HG02763 (cell line): ENCODE data around the gene LILRA6.
"Not testable (repeated sequence)": the region's sequence is repeated elsewhere in the genome, so short reads cannot be mapped to it uniquely, and the experiment has no call there.

Source experiments
- ATAC-seq: cut with Tn5 transposase; IDR thresholded peaks from one replicate; pipeline ENCODE4 v1.9.1; 2021; ENCODE audit warnings: mild to moderate bottlenecking, moderate library complexity; ENCODE audit not compliant: unreplicated experiment

The LILRA6 gene

DNA sequence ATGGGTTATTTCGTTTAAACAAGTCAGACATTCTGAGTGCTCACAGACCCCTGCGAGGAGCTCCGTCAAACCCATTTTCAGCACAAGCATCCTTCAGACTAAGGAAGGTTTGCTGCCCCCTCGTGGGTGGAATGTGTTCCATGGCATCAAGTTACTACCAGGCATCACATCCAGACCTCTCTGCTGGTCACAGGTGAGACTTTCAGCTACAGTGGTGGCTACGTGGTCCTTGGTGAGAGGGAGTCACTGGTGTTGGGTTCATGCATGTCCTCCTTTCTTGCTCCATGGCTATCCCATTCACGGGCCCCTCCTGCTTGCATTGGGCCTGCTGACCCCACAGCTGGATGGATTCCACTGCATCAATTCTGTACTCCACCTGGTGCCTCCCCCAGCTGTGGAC lies 23.5 kb upstream of the LILRA6 start:
- no peak for ATAC-seq

DNA sequence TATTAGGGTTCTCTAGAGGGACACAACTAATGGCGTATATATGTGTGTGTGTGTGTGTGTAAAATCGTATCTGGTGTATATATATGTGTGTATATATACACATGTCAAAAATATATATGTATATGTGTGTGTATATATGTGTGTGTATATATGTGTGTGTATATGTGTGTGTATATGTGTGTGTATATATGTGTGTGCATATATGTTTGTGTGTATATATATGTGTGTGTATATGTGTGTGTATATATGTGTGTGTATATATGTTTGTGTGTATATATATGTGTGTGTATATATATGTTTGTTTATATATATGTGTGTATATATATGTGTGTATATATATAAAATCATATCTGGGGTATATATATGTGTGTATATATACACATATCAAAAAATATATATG lies 19.9 kb upstream of the LILRA6 start:
- ATAC-seq, result no peak

GRCh38 chr19:54262066-54262465 lies 19.5 kb upstream of the LILRA6 start:
- no peak for ATAC-seq

DNA sequence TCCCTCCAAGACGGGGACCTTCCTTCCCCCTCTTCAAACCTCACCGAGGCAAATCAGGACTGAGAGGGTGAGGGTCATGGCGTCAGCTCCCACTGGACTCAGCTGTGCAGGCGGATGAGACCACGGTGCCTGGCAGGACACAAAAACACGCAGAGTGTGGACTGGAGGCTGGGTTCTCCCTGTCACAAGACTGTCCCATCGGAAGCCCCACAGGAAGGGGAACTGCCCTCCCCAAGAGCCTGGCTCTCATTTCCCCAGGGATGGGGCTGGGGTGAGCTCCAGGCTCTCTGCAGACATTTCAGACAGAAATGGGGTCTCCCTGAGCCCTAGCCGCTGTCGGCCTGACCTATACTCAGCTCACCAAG lies 14.5 kb upstream of the LILRA6 start, which contains the start of gene LILRB5:
Gene LILRB5, minus strand, starts transcription at position 158 of the 365 bp plus-strand sequence. Its CDS starts 80 bp downstream, at position 78.
- no peak for ATAC-seq

GRCh38 chr19:54256250-54257115 lies 13.9 kb upstream of the LILRA6 start:
- no peak for ATAC-seq

DNA sequence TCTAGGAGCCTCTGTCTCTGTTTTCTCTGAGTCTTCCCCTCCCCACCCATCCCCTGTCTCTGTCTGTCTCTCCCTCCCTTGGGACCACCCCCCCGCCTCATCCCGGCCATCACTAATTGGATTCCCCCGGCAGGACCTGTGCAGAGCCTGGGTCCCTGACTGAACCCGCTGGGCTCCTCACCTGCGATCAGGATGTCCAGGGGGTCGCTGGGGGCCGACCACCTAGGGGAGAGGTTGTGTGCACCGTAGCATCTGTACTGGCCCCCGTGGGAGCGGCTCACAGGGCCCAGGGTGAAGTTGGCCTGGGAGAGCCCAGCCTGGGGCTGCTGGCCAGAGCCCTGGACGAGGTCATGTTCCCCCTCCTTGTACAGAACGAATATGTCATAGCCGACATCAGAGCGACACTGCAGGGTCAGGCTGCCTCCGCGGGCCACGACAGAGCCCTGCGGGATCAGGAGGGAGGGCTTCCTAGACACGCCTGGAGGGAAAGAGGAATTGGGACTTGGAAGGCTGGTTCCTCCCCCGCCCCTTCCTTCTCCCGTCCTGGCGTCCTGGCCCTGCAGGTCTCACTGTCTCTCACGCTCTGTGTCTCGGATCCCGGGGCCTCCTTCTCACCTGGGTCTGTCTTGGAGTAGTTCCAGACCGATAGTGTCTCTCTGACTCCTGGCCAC lies 12.7 kb upstream of the LILRA6 start:
- ATAC-seq, result no peak

- no peak for ATAC-seq
Measured at GRCh38 chr19:54254195-54254906, 11.8 kb upstream of the LILRA6 start.

DNA sequence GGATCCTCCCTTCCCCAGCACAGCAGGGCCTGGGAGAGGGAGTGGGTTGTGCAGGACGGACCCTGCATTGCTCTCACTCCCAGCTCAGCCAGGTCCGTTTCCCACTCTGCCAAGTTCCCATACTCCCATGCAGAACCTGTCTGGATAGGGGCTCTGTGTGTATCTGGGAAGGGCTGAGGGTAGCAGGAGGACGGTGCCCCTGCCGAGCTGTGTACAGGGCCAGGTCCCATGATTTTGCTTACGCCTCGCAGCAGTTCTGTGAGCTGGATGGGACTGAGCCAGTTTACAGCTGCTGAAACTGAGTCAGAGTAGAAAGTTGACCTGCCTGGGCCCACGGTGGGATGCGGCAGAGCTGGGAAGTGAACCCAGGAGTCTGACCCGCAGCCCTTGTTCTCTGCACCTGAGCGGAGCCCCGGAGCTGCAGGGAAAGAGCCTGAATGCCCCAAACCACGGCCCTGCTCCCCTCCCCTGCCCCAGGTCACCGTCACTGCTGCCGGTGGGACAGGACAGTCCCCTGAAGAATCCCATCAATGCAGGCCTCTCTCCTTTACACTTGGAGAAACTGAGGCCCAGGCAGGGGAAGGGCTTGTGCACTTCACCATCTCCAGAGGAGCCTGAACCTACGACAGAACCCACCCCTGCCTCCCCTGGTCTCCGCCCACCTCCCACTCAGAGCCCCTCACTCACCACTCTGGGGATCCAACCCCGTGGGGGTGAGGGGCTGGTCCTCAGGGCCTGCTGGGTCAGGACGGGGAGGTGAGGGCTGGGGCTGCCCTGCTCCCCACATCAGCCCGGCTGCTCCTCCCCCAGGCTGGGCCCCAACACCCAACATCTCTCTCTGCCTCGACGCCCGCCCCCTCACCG lies 11.0 kb upstream of the LILRA6 start:
- no peak for ATAC-seq

- no peak for ATAC-seq
Measured at GRCh38 chr19:54252845-54253244, 10.3 kb upstream of the LILRA6 start.

DNA sequence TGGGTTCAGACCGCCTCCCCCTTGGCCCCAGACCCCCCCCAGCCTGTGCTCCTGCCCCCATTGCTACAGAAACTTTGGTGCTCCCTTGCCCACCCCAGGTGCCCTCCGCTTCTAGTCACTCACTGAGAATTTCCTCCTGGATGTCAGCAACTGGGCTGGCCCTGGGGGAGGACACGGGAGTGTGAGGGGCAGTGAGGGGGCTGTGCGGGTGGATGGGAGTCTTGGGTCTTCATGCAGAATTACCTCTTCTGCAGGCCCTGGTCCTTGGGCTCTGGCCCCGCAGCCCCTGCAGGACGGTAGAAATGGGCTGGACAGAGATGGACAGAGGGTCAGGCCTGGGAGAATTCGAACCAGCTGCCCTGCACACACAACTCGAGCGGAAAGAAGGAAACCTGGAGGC lies 9.7 kb upstream of the LILRA6 start:
- ATAC-seq, result no peak

DNA sequence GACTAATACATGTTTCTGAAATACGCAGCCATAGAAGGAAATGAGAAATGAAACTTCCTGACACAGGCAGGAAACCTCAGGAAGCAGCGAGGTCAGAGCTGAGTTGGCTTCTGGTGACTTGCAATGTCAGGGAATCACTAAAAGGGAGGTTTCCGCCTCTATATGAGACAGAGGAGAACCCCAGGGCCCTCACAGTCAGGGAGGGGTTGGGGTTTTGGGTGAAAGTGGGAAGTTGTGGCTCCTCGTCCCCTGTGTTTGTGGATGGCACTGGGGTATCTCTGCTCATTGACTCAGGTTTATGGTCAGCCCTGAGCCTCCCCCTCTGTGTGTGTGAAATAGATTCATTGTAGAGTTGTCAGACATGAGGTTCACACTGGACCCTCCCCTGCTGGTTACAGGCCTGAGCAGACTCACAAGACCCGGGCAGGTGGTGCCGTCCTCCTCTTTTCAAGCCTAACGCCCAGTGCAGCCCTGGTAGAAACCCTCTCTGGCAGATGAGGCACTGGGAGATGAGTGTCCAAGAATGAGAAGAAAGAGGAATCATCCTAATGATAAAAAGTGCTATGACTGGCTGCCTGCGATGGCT lies 5.5 kb upstream of the LILRA6 start:
- ATAC-seq, result no peak

DNA sequence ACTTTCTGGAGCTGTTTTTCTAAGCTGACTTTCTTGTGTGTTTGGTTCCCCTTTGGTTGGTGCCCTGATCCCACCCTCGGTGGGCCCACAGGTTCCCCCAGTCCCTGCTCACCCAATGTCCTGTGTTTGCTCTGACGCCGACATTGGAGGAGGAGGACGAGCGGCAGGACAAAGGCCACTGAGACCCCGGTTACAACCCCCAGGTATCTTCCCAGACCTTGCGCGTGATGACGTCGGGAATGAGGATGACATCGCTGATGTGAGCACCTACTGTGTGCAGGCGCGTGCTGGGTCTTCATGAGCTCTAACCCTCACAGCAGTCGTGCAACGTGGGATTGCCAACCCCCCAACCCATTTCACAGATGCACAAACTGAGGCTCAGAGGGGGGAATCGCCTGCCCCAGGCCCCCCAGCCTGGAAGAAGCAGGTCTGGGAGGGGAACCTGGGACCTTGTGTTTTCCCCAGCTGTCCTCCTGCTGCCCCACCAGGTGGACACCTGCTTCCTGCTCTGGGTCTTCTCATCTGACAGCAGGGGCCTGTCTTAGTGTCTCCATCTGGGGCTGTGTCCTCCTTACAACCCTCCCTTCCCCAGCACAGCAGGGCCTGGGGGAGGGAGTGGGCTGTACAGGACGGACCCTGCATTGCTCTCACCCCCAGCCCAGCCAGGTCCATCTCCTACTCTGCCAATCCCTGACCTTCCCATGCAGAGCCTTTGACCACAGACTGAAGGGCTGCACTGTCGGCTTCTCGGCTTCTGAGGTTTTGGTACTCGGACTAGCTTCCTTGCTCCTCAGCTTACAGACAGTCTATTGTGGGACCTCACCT lies 4.7 kb upstream of the LILRA6 start:
- ATAC-seq, result no peak

GRCh38 chr19:54245936-54246335 lies 3.3 kb upstream of the LILRA6 start:
- ATAC-seq, result no peak

GRCh38 chr19:54243809-54244208 lies 1.2 kb upstream of the LILRA6 start:
- not testable (repeated sequence) for ATAC-seq

GRCh38 chr19:54242234-54242633 lies 356 bp downstream of the LILRA6 start:
- not testable (repeated sequence) for ATAC-seq

DNA sequence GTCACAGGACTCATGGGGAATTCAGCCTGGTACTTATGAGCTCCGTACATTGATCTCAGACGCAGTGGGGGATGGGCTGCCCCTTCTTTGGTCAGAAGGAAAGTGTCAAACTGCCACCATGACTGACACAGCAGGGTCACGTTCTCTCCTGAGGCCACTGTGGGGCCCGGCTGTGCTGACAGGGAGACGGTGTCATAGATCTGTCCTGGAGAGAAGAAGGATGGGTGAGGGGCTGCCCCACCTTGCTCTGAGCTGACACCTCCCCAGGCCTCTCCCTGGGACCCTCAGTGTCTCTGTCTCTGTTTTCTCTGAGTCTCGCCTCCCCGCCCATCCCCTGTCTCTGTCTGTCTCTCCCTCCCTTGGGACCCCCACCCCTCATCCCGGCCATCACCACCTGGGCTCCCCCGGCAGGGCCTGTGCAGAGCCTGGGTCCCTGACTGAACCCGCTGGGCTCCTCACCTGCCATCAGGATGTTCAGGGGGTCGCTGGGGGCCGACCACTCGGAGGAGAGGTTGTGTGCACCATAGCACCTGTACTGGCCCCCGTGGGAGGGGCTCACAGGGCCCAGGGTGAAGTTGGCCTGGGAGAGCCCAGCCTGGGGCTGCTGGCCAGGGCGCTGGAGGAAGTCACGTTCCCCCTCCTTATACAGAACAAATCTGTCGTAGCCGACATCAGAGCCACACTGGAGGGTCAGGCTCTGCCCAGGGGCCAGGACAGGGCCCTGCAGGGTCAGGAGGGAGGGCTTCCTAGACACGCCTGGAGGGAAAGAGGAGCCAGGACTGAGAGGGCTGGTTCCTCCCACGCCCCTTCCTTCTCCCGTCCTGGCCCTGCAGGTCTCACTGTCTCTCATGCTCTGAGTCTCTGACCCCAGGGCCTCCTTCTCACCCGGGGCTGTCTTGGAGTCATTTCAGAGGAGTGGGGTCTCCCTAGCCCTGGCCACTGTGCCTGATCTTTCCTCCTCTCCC lies 1.9 kb downstream of the LILRA6 start:
- not testable (repeated sequence) for ATAC-seq

- not testable (repeated sequence) for ATAC-seq
Measured at GRCh38 chr19:54239491-54240371, 2.9 kb downstream of the LILRA6 start.
